ENCODE measurements around the gene DDO.

The DDO gene

DNA sequence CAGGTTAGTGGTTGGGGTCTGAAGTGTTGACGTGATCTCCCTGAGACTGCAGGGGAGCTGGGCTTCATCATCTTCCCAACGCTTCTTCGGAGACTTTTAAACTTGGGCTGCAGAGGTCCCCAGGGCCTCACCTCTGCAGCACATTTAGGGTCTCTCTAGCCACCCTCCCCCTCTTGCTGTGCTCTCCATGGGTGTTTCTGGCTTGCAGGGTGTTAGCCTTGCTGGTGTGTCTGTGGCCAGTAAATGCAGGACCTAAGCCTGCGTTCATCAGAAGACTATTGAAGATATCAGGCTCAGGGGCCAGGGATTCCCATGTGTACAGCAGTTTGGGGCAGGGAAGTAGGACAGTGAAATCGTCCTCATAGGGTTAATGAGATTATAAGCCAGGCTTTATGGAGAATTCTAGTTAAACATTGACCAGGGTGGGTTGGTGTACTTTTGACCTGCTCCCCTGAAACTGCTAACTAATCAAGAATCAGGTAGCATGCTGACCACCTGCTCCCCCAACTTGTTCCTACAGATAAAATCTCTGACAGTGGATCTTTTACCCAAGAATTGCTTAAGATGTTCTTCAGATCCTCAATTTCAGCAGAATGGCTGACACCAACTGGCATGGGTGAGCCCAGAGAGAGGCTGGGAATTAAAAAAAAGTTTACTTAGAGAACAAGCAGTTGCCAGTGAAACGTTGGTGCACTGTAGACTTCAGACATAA, 3.8 kb upstream of the DDO start:
- DNase-seq = no peak

DNA sequence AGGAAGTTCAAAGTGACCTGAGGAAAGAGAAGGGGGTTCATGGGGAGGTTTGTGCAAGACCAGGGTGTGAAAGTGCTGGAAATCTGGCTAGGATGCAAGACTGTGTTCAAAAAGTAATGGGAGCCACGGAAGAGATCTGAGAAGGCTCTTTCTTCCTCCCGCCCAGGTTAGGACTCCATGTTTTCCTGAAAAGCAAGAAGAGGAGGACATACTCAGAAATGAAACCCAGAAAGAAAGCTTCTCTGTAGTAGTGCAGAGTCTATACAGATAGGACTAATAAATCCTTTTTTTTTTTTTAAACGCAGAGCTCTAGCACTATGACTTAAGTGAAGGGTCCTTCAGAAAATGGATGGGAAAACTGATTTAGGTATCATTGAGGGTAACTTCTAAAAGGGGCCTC, 3.2 kb upstream of the DDO start:
- no peak for DNase-seq

DNA sequence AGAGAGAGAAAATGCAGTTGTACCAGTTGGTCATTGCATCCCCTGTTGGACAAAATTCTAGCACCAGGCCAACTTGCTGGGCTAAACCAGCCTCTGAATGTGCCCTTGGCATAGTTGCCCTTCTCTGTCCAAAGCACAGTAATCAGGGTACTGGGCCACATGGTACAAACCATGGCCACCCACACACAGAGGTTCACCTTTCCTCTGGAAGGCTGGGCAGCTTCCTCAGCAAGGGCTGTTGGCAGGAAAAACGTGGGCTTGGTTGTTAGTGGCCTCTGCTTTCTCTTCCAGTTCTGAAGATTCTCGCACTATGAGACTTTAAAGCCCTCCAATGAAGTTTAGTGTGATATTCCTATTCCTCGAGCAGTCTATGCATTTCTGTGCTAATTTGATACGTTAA, 706 bp downstream of the DDO start:
- DNase-seq = no peak

DNA sequence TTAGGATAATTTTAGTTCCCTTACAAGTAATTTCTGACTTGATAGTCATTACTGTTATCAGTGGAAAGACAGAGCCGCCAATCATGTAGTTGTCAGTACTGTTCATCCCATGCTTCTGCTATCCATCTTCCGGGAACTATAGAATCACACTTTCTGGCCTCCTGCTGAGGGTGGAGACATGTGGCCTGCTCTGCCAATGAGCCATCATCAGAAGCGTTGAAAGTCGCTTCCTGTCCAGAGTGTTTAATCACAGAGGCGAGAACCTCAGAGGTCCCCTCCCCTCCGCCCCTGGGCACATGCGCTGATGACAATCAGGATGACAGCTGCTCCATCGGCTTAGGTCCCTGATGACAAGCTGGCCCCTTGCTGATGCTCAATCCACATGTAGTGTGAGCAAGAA, 3.0 kb downstream of the DDO start:
- DNase-seq = no peak

DNA sequence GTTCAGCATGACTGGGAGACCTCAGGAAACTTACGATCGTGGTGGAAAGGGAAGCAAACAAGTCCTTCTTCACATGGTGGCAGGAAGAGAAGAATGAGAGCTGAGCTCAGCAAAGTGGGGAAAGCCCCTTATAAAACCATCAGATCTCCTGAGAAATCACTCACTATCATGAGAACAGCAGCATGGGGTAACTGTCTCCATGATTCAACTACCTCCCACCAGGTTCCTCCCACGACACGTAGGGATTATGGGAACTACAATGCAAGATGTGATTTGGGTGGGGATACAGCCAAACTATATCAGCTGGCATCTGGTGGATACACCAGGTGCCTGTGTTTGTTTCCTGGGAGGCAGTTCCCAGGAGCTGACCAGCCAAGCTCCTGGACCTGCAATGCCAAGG, 4.9 kb downstream of the DDO start:
- DNase-seq = no peak

DNA sequence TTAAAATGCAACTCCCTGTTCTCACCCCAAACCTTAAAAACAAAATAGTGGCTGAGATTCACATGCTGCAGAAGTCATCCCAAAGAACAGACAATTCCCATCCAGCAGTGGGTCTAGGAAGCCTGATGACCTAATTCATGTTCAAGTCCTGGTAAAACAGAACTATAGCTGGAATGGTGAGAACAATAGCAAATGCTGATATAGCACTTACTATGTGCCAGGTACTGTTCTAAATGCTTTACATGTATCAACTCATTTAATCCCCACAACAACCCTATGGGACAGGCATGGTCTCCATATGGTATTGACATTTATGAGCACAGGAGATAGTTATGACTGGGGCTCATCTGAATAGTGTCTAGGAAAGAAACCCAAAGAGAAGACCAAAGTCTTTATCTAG, 5.6 kb downstream of the DDO start:
- no peak for DNase-seq

DNA sequence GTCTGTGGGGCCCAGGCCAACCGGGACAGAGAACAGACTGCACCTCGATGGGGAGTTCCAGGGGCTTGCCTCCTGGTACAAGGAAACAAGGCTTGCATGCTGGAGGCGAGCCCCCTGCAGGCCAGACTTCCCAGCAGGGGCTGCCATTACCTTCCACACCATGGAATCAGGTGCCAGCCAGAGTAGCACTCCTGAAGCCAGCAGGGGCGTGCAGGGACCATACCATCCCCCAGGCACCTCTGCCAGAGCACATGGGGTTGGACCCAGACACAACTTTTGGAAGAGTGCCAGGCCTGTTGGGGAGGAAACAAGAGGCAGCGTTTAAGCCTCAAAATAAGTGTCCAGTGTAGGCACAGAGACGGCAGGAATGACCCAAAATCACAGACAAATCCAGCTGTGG, 6.5 kb downstream of the DDO start:
- no peak for DNase-seq

DNA sequence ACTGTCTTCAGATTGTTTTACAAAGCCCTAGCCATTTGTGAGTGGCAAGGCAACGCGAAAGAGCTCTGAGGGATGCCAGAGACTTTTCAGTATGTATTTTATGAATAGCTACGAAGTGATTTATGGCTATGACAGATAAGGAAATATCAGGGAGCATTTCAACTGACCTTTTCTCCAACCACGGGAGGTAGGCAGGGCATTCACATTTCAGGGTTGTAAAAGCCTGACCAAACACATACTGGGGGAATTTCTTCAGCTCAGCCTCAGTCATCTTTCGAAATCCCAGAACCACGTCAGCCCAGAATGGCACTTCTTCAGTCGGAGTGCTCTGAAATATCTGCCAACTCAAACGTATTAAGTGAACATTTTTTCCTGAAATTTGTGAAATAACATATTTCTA, 10.8 kb downstream of the DDO start:
- DNase-seq = peak; percentile 31

DNA sequence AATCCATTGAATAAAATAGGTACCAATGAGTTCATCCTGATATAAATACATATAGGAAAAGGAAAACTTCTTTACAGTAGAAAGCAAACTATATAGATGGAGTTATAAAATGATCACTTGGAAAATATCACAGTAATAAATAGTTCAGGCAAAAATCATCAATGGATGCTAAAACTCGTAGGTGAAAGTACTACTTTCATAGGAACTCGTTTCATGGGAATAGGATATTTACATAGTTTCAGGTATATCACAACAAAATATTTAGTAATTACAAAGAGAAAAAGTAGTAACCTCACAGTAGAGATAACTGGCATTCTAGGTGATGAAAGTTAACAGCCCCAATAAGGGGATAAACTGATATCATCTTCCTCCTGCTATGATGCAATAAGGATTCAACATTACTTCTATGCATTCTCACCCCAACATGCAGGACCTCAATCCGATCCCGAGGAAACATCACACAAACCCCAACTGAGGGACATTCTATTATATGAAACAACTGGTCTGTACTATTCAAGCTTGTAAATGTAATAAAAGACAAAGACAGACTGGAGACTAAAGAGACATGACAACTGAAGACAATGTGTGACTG, 13.7 kb downstream of the DDO start:
- no peak for DNase-seq

DNA sequence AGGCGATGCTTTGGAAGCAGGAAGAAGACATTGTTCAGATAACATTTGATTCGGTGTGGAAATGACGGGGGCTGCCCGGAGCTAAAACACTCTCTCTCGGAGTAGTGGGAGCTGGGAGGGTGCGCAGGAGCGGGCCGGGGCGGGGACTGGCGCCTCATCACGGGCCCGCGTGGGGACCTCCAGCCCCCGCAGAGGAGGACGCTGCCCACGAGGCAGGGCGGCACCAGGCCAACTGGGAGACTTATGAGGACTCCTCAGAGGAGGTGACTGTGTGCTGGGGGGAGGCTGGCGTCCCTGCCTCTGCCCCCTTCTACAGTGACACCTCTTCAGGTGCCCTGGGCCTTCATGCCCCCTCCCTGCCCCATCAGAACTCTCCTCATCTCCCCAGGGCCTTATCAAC, 15.2 kb downstream of the DDO start:
- no peak for DNase-seq

DNA sequence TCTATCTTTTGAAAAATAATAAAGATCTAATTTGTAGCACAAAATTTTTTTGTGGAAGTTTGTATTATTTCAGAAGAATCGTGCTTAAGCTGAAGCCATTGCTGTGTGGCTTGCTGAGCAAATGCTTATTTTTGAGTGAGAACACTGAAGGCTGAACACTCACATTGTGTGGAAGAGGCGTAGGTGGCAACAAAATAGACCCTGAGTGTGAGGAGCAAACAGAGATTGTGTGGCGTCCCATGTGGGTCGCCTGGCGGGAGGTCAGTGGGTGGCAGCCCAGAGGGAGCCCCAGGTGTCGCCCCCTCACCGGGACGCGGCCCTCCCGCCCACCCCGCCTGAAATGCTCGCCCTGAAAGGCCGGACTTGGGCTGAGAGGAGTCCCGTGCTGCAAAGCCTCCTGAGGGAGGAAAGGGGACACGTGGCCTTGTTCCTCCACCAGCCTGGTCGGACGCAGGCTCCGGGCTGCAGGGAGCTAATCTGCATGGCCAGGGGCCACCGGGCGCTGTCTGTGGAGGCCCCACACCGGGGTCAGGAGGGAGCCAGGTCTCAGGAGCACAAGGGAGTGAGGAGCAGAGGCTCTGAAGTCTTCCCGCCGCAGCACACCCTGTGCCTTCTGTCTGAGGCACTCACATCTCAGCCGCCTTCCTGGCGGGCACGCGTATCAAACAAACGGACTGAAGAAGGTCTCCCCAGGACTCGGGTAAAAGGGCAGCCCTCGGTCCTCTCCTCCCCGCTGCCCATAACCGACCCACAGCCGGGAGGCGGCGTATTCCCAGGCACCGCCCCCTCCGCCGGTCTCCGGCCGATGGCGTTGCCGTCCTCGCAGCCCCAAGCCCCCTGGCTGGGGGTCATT, 15.9 kb downstream of the DDO start:
- no peak for DNase-seq

DNA sequence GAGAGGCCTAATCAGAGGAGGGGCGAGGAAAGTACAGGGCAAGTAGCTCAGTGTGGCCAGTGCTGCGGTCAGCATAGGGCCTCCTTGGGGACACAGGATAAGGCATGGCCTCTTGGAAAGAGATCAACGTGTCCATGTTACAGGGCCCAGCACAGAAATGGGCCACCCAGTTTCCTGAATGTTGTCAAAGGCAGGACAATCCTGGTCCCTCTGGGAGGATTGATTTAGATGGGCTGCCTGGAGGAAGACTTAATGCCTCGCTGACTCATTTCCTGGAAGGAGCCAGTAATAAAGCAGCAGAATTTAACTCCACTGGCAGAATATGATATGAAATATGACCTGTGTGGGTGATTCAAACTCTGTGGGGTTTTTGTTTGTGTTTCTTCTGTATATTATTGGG, 16.6 kb downstream of the DDO start:
- peak; percentile 37 for DNase-seq

DNA sequence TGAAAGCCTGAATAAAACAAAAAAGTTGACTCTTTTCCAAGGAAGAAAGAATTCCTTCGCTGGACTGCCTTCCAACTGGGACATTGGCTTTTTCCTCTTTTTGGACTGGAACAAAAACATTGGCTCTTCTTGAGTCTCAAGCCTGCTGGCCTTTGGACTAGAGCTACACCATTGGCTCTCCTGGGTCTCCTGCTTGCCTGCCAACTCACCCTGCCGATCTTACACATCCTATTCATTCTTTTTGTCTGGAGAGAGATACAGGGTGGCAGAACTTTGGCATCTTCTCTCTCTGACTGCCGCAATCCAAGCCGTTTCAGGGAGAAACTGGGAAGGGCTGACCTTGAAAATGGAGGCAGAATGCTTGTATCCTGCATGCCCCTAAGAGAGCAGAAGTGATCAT, 20.2 kb downstream of the DDO start:
- DNase-seq = no peak

DNA sequence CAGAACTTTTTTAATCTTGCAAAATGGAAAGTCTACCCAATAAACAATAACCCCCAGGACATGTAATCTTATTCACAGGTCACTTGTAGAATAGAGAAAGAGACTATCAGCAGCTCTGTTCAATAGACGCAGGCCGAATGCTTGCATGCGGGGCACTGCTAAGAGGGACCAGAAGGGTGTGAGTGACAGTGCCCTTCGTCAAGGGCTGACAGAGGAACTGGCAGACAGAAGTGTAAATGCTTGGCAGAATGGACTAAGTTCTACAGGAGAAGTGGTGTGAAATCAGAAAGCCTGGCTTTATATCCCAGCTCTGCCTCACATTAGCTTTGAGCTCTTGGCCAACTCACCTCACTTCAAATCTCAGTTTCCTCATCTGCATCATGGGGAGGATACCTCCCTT, 21.0 kb downstream of the DDO start:
- no peak for DNase-seq

DNA sequence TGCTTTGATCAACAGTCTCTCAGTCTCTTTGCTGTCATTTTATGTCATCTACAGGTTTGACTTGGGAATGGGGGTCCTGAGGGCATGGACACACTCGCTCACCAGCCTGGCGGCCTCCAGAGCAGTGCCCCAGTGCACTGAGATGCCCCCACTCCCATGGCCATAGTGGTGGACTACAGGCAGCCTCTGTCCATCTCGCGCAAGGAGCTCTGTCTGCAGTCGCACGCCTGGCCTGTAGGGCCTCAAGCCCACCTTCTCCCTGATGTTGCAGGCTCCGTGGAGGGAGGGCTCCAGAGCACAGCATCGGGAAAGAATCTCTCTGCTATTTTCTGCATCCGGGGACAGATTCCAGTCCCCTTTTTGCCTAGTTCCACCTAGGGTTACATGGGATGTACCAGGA, 22.6 kb downstream of the DDO start:
- no peak for DNase-seq

DNA sequence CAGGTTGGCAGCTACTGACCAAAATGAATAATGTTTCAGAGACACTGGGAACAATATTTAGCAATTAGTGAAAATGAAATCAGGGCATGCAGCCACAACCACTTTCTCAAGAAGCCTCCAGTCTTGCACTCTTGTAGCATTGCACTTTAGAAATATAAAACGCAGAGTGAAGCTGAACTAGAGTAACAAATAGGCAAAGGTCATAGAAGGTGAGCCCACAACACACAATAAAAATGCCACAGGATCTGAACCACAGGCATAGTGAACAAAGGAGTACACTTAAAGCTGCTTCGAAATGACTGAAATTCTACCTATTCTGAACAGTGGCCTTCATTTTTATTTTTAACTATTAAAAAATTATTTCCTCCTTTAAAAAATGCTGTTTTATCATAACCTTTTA, 25.0 kb downstream of the DDO start:
- no peak for DNase-seq

DNA sequence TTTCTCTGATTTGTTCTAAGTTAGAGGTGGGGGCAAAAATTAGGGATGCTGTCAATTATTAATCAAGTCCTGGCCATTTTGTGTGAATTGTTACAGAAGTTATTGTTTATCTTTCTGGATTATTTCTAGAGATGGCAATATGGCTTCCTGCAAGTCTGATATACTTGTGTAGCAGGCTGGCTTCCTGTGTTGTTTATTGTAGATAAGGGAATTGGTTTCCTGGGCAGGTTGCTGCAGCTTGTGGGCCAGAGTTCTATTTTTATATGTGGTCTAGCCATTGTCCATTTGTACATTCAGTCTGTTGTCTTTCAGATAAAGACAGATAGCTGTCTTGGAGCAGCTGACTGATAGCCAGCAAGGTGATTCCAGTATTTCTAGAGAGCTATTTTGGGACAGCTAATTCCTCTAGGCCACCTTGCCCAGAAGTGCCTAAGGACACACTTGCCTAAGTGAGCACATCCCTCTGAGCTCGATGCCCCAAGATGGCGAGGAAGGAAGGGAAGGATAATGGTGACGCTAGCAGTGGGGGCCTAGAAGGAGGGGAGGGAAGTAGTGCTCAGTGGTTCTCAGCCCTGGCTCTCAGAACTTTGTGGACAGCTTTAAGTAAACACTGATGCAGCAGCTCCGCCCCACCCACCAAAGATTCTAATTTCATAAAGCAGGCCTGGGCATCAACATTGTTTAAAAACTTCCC, 25.5 kb downstream of the DDO start:
- DNase-seq = no peak

DNA sequence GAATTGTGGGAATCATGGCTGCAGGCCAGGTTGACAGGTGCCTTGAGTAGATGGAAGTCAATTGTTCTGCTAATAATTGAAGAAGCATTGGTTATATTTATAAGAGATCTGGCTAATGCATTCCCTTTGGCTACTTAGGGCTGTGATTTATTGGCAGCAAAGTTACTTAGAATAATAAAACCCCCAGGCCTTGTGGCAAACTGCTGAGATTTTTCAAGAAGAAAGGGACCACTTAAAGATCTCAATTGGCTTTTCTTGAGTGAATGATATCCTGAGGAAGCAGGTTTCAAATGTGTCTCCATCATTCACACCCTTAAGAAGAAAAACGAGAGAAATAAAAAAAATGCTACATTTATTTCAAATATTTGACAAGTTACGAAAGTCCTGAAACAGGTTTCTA, 27.4 kb downstream of the DDO start:
- DNase-seq = no peak

DNA sequence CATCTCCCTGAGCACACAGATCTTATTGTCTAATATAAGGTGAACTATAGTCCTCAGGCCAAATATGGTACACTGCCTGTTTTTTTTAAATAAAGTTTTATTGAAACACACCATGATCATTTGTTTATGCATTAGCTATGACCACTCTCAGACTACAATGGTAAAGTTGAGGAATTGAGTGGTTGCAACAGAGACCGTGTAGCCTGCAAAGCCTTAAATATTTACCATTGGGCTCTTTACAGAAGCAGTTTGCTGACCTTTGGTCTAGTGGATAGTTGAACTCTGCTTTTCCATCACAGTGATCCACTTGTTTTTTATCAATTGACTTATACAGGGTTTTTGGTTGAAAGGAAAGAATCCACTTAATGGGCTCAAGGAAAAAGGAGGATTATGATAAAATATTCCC, 29.9 kb downstream of the DDO start:
- no peak for DNase-seq

DNA sequence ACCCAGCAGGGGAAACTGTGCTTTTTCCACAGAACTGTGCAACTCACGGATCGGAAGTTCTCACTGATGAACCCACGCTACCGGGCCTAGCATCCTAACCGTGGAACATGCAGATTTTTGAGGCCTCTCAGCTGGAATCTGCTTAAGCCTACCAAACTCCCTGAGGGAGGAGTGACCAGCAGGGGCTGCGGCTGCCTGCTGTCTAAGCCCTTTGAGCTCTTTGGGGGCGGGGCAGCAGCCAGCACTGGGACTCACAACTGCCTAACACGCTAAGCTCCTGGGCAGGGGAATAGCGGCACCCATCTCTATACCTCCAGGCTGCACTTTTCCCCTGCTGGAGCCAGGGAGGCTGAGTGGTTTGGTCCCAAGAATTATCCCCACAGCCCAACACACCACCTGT, 36.8 kb downstream of the DDO start:
- no peak for DNase-seq

DNA sequence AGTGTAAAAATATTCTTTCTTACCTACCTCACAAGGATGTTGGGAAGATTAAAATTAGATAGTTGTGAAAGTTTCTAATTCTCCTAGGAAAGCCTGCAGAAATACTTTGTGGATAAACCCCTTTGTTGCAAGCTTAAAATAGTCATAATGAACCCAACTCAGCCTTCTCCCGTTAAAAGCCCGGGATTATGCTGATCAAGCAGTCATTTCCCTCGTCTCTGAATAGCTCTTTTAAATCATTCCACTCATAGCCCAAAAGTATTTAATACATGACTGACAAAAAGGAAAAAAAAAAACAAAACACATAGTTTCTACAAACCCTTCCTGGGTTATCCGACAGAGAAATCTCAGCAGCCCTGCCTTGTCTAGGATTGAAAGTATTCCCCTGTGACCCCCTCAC, 46.3 kb downstream of the DDO start:
- no peak for DNase-seq

DNA sequence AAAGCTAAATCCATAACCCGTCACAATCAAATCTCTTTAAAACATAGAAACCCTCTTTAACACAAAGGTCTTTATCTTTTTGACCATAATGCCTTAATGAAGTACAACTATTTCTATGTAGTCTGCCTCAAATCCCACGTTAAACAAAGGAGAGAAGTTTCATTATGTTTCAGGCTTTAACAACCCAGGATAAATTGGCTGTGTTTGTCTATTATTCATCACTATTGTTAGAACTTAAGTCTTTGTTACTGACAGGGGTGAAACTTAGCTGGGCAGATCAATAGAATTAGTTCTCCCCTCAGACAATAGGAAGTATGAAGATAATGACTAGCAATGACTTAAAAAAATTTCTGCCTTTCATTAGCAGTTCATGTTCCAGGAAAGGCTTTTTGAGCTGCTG, 47.1 kb downstream of the DDO start:
- DNase-seq = no peak

DNA sequence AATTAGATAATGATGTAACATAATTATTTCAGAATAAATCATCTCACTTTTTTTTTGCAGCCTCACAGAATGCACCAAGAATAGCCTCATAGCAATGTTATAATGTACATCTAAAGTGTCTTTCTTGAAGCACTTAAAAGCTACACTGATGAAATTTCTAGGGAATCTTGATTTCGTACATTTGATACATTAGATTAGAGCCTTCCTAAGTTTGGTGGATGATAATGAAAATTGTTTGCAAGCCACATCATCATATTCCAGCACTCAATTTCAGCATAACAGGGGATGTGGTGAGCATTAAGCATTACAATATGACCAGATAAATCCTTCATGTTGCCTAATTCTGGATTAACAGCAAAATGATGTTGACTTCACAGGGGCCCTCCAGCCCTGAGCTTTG, 47.5 kb downstream of the DDO start:
- DNase-seq = no peak

DNA sequence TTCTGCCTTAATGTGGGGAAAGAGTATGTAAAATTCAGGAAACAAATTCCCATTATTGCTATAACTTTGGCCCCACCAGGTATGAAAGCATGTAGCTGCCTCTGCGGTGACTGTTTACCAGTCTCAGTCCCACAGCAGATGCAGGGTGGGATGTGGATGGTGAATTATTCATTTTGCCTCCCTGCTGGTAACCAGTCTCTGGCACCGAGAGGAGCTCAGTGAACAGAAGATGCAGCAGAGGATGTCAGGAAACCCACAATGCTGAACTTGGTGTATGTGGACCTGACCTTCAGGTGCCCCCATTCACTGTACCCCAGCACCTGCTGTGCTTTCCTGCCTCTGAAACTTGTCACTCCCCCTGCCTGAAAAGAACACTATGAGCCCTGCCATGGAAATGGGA, 48.4 kb downstream of the DDO start:
- DNase-seq = no peak

Data from fibroblast of upper back skin (primary cell).